Measurements from ENCODE around the gene SDK2. TPM values are rescaled to one million over a fixed set of nuclear protein-coding genes. Genes with fewer than 3 reads are reported as not detected.
A peak's percentile ranks its signal among the peaks of the same experiment; 100 is the strongest.

Gene SDK2
- total RNA-seq, 1 donor from 2014 or later = 11.2 TPM

DNA sequence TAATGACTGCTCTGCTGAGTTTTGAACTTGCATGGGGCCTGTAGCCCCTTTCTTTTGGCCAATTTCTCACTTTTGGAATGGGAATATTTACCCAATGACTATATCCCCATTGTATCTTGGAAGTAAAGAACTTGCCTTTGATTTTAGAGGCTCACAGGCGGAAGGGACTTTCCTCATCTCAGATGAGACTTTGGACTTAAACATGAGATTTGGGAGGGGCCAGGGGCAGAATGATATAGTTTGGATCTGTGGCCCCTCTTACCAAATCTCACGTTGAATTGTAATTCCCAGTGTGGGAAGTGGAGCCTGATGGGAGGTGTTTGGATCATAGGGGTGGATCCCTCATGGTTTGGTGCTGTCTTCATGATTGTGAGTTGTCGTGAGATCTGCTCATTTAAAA lies 42.7 kb upstream of the SDK2 start:
- H3K27ac Mint-ChIP-seq (ENCODE audit: unreplicated experiment) = no peak overlapping the region
- Histone ChIP-seq H3K79me2 (ENCODE audit: insufficient read depth, low read length) (no peaks in the 10 kb centered on the region), H3K4me2 (ENCODE audit: low read length) (no peak overlapping the region), H3K27me3 (ENCODE audit: insufficient read depth, low read length) (no peaks in the 10 kb centered on the region), H3K4me1 (ENCODE audit: insufficient read depth, low read length) (no peaks in the 10 kb centered on the region), H4K20me1 (ENCODE audit: insufficient read depth, low read length) (no peaks in the 10 kb centered on the region), H2AFZ (ENCODE audit: low read depth, low read length) (no peak overlapping the region), H3K9ac (ENCODE audit: low read length) (no peak overlapping the region), H3K4me3 (ENCODE audit: insufficient read depth, low read depth, low read length) (no peak overlapping the region), H3K9me3 (ENCODE audit: insufficient read depth, low read depth, low read length) (peaks cover 2% of the 10 kb centered on the region), H3K36me3 (ENCODE audit: insufficient read depth, low read length) (no peaks in the 10 kb centered on the region), H3K27ac (ENCODE audit: low read depth, low read length) (no peak overlapping the region)
- H3K4me1 Mint-ChIP-seq (ENCODE audit: low read depth, unreplicated experiment) = peaks cover 6% of the 10 kb centered on the region
- no peak for DNase-seq (ENCODE audit: low read depth)
- peak overlapping the region; percentile 42 for H3K4me3 Mint-ChIP-seq (ENCODE audit: unreplicated experiment)
- H3K9me3 Mint-ChIP-seq (ENCODE audit: unreplicated experiment) = peaks cover 2% of the 10 kb centered on the region
- no peak for FAIRE-seq
- no peaks in the 10 kb centered on the region for H3K36me3 Mint-ChIP-seq (ENCODE audit: low read depth, unreplicated experiment)
- TF ChIP-seq, protein P1, sequence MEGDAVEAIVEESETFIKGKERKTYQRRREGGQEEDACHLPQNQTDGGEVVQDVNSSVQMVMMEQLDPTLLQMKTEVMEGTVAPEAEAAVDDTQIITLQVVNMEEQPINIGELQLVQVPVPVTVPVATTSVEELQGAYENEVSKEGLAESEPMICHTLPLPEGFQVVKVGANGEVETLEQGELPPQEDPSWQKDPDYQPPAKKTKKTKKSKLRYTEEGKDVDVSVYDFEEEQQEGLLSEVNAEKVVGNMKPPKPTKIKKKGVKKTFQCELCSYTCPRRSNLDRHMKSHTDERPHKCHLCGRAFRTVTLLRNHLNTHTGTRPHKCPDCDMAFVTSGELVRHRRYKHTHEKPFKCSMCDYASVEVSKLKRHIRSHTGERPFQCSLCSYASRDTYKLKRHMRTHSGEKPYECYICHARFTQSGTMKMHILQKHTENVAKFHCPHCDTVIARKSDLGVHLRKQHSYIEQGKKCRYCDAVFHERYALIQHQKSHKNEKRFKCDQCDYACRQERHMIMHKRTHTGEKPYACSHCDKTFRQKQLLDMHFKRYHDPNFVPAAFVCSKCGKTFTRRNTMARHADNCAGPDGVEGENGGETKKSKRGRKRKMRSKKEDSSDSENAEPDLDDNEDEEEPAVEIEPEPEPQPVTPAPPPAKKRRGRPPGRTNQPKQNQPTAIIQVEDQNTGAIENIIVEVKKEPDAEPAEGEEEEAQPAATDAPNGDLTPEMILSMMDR (IDR thresholded peaks at IDR 0.05; ENCODE audit: insufficient read depth, low read depth, low read length) = no peak
- no peak for TF ChIP-seq EZH2 (IDR thresholded peaks at IDR 0.05; ENCODE audit: insufficient read depth, low read length)
- peaks cover 51% of the 10 kb centered on the region for H3K27me3 Mint-ChIP-seq (ENCODE audit: low read depth, unreplicated experiment)

- DNase-seq (ENCODE audit: low read depth) (no peak), FAIRE-seq (no peak)
- H3K9ac ChIP-seq (ENCODE audit: low read length) = no peak overlapping the region
- no peaks in the 10 kb centered on the region for H3K36me3 Mint-ChIP-seq (ENCODE audit: low read depth, unreplicated experiment)
- TF ChIP-seq, protein P1 (IDR thresholded peaks at IDR 0.05; ENCODE audit: insufficient read depth, low read depth, low read length) = no peak
- no peak for TF ChIP-seq EZH2 (IDR thresholded peaks at IDR 0.05; ENCODE audit: insufficient read depth, low read length)
- H3K4me2 ChIP-seq (ENCODE audit: low read length) = no peak overlapping the region
- H3K27me3 Mint-ChIP-seq (ENCODE audit: low read depth, unreplicated experiment) = peaks cover 52% of the 10 kb centered on the region
- no peak overlapping the region for H3K4me3 Mint-ChIP-seq (ENCODE audit: unreplicated experiment)
- no peaks in the 10 kb centered on the region for H3K36me3 ChIP-seq (ENCODE audit: insufficient read depth, low read length)
- H3K9me3 ChIP-seq (ENCODE audit: insufficient read depth, low read depth, low read length) = peaks cover 7% of the 10 kb centered on the region
- no peaks in the 10 kb centered on the region for H3K4me1 ChIP-seq (ENCODE audit: insufficient read depth, low read length)
- H3K27ac Mint-ChIP-seq (ENCODE audit: unreplicated experiment) = no peak overlapping the region
- H3K27ac ChIP-seq (ENCODE audit: low read depth, low read length) = no peak overlapping the region
- peaks cover 6% of the 10 kb centered on the region for H3K9me3 Mint-ChIP-seq (ENCODE audit: unreplicated experiment)
- H4K20me1 ChIP-seq (ENCODE audit: insufficient read depth, low read length) = no peaks in the 10 kb centered on the region
- H3K27me3 ChIP-seq (ENCODE audit: insufficient read depth, low read length) = no peaks in the 10 kb centered on the region
- H3K79me2 ChIP-seq (ENCODE audit: insufficient read depth, low read length) = no peaks in the 10 kb centered on the region
- H3K4me1 Mint-ChIP-seq (ENCODE audit: low read depth, unreplicated experiment) = peaks cover 2% of the 10 kb centered on the region
- no peak overlapping the region for H3K4me3 ChIP-seq (ENCODE audit: insufficient read depth, low read depth, low read length)
- H2AFZ ChIP-seq (ENCODE audit: low read depth, low read length) = no peak overlapping the region
Measured at GRCh38 chr17:73686126-73686525, 41.9 kb upstream of the SDK2 start.

DNA sequence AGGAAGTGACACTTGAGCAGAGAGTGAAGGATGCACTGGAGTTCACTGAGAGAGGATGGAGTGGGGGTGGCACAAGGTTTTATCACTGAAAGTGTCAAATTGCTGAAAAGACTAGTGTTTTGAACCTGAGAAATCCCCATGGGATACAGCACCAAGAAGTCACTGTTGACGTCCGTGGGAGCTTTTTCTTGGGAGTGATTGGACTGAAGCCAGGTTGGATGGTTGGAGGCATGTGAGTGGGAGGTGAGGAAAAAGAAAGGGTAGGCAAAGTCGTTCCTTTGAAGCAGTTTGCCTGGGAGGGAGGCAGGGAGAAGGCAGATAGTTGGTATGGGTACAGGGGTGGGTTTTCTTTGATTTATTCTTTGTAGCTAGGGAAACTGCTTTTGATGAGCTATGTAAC lies 39.9 kb upstream of the SDK2 start:
- Histone ChIP-seq H2AFZ (ENCODE audit: low read depth, low read length) (no peak overlapping the region), H3K27ac (ENCODE audit: low read depth, low read length) (no peak overlapping the region), H4K20me1 (ENCODE audit: insufficient read depth, low read length) (no peaks in the 10 kb centered on the region), H3K36me3 (ENCODE audit: insufficient read depth, low read length) (no peaks in the 10 kb centered on the region), H3K9me3 (ENCODE audit: insufficient read depth, low read depth, low read length) (peaks cover 7% of the 10 kb centered on the region), H3K4me3 (ENCODE audit: insufficient read depth, low read depth, low read length) (no peak overlapping the region), H3K79me2 (ENCODE audit: insufficient read depth, low read length) (no peaks in the 10 kb centered on the region), H3K27me3 (ENCODE audit: insufficient read depth, low read length) (no peaks in the 10 kb centered on the region), H3K9ac (ENCODE audit: low read length) (no peak overlapping the region), H3K4me1 (ENCODE audit: insufficient read depth, low read length) (no peaks in the 10 kb centered on the region), H3K4me2 (ENCODE audit: low read length) (no peak overlapping the region)
- FAIRE-seq (no peak), DNase-seq (ENCODE audit: low read depth) (no peak)
- Mint-ChIP-seq H3K27me3 (ENCODE audit: low read depth, unreplicated experiment) (peaks cover 42% of the 10 kb centered on the region), H3K4me3 (ENCODE audit: unreplicated experiment) (no peak overlapping the region), H3K36me3 (ENCODE audit: low read depth, unreplicated experiment) (no peaks in the 10 kb centered on the region), H3K27ac (ENCODE audit: unreplicated experiment) (no peak overlapping the region), H3K4me1 (ENCODE audit: low read depth, unreplicated experiment) (peaks cover 2% of the 10 kb centered on the region), H3K9me3 (ENCODE audit: unreplicated experiment) (peaks cover 6% of the 10 kb centered on the region)
- TF ChIP-seq, protein P1 (IDR thresholded peaks at IDR 0.05; ENCODE audit: insufficient read depth, low read depth, low read length) = no peak
- no peak for TF ChIP-seq EZH2 (IDR thresholded peaks at IDR 0.05; ENCODE audit: insufficient read depth, low read length)
